ENCODE data around the gene ARHGEF17.

DNA sequence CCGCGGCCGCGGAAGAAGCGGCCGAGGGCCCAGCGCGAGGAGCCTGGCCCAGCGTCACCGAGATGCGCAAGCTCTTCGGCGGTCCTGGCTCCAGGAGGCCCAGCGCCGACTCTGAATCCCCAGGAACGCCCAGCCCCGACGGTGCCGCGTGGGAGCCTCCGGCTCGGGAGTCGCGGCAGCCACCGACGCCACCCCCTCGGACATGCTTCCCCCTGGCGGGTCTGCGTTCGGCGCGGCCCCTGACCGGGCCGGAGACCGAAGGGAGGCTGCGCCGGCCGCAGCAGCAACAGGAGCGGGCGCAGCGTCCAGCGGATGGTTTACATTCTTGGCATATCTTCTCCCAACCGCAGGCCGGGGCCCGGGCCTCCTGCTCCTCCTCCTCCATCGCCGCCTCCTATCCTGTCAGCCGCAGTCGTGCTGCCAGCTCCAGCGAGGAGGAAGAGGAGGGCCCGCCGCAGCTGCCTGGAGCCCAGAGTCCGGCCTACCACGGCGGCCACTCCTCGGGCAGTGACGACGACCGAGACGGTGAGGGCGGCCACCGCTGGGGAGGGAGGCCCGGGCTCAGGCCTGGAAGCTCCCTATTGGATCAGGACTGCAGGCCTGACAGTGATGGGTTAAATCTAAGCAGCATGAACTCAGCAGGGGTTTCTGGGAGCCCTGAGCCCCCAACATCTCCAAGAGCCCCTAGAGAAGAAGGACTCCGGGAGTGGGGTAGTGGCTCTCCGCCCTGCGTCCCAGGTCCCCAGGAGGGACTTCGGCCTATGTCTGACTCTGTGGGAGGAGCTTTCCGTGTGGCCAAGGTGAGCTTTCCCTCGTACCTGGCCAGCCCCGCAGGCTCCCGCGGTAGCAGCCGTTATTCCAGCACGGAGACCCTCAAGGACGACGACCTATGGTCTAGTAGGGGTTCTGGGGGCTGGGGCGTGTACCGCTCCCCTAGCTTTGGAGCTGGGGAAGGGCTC is 1.2 kb downstream of the ARHGEF17 start:
- TF ChIP-seq ISL1 (CRISPR knock-in tag; IDR thresholded peaks at IDR 0.05) (no peak), TOX (CRISPR knock-in tag; IDR thresholded peaks at IDR 0.05; ENCODE audit: borderline replicate concordance) (no peak), ZNF565 (CRISPR knock-in tag; conservative IDR thresholded peaks at IDR 0.05; ENCODE audit: low read depth) (no peak), BACH2 (CRISPR knock-in tag; IDR thresholded peaks at IDR 0.05; ENCODE audit: borderline replicate concordance) (no peak), RARB (CRISPR knock-in tag; IDR thresholded peaks at IDR 0.05) (no peak), GLIS3 (CRISPR knock-in tag; IDR thresholded peaks at IDR 0.05) (no peak), SNAI2 (CRISPR knock-in tag; IDR thresholded peaks at IDR 0.05) (no peak)
- TF ChIP-seq, protein P1, sequence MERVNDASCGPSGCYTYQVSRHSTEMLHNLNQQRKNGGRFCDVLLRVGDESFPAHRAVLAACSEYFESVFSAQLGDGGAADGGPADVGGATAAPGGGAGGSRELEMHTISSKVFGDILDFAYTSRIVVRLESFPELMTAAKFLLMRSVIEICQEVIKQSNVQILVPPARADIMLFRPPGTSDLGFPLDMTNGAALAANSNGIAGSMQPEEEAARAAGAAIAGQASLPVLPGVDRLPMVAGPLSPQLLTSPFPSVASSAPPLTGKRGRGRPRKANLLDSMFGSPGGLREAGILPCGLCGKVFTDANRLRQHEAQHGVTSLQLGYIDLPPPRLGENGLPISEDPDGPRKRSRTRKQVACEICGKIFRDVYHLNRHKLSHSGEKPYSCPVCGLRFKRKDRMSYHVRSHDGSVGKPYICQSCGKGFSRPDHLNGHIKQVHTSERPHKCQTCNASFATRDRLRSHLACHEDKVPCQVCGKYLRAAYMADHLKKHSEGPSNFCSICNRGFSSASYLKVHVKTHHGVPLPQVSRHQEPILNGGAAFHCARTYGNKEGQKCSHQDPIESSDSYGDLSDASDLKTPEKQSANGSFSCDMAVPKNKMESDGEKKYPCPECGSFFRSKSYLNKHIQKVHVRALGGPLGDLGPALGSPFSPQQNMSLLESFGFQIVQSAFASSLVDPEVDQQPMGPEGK (CRISPR knock-in tag; IDR thresholded peaks at IDR 0.05; ENCODE audit: borderline replicate concordance), result no peak
- TF ChIP-seq, protein P2, sequence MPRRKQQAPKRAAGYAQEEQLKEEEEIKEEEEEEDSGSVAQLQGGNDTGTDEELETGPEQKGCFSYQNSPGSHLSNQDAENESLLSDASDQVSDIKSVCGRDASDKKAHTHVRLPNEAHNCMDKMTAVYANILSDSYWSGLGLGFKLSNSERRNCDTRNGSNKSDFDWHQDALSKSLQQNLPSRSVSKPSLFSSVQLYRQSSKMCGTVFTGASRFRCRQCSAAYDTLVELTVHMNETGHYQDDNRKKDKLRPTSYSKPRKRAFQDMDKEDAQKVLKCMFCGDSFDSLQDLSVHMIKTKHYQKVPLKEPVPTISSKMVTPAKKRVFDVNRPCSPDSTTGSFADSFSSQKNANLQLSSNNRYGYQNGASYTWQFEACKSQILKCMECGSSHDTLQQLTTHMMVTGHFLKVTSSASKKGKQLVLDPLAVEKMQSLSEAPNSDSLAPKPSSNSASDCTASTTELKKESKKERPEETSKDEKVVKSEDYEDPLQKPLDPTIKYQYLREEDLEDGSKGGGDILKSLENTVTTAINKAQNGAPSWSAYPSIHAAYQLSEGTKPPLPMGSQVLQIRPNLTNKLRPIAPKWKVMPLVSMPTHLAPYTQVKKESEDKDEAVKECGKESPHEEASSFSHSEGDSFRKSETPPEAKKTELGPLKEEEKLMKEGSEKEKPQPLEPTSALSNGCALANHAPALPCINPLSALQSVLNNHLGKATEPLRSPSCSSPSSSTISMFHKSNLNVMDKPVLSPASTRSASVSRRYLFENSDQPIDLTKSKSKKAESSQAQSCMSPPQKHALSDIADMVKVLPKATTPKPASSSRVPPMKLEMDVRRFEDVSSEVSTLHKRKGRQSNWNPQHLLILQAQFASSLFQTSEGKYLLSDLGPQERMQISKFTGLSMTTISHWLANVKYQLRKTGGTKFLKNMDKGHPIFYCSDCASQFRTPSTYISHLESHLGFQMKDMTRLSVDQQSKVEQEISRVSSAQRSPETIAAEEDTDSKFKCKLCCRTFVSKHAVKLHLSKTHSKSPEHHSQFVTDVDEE (CRISPR knock-in tag; IDR thresholded peaks at IDR 0.05), result no peak
- TF ChIP-seq, protein P3, sequence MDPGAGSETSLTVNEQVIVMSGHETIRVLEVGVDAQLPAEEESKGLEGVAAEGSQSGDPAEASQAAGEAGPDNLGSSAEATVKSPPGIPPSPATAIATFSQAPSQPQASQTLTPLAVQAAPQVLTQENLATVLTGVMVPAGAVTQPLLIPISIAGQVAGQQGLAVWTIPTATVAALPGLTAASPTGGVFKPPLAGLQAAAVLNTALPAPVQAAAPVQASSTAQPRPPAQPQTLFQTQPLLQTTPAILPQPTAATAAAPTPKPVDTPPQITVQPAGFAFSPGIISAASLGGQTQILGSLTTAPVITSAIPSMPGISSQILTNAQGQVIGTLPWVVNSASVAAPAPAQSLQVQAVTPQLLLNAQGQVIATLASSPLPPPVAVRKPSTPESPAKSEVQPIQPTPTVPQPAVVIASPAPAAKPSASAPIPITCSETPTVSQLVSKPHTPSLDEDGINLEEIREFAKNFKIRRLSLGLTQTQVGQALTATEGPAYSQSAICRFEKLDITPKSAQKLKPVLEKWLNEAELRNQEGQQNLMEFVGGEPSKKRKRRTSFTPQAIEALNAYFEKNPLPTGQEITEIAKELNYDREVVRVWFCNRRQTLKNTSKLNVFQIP (CRISPR knock-in tag; IDR thresholded peaks at IDR 0.05; ENCODE audit: borderline replicate concordance, low read depth), result no peak

Measured in SK-N-SH treated with all-trans-retinoic acid at 6 μM for 48 hours (cell line).